ENCODE measurements around the gene PIGR.

PIGR gene, protein sequence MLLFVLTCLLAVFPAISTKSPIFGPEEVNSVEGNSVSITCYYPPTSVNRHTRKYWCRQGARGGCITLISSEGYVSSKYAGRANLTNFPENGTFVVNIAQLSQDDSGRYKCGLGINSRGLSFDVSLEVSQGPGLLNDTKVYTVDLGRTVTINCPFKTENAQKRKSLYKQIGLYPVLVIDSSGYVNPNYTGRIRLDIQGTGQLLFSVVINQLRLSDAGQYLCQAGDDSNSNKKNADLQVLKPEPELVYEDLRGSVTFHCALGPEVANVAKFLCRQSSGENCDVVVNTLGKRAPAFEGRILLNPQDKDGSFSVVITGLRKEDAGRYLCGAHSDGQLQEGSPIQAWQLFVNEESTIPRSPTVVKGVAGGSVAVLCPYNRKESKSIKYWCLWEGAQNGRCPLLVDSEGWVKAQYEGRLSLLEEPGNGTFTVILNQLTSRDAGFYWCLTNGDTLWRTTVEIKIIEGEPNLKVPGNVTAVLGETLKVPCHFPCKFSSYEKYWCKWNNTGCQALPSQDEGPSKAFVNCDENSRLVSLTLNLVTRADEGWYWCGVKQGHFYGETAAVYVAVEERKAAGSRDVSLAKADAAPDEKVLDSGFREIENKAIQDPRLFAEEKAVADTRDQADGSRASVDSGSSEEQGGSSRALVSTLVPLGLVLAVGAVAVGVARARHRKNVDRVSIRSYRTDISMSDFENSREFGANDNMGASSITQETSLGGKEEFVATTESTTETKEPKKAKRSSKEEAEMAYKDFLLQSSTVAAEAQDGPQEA

GRCh38 chr1:206946261-206946660 lies at the start of gene PIGR:
Gene PIGR (minus strand): TSS chr1:206946466. CDS start chr1:206940531, 5,935 bp downstream.
- no peak for DNase-seq

DNA sequence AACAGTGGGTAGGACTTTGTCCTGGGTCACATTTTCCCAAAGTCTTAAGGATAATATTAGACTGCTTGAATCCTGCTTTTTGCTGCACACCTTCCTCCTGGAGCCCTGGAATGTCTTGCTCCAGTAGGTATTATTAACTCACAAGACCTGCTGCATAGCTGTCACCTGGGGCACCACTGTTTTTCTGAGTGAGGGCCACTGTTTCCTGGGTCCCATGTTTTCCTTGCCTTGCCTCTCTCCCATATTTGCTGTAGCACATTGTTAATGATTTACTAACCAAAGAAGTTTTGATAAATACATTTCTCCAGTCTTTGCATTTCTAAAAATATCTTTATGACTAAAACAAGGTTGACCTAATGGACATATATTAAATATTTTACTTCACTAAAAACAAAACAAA lies 46.5 kb upstream of the PIGR start:
- no peak for DNase-seq

- DNase-seq = no peak
Measured at GRCh38 chr1:206987873-206988272, 41.6 kb upstream of the PIGR start.

- DNase-seq = no peak
Measured at GRCh38 chr1:206986885-206987284, 40.6 kb upstream of the PIGR start.

DNA sequence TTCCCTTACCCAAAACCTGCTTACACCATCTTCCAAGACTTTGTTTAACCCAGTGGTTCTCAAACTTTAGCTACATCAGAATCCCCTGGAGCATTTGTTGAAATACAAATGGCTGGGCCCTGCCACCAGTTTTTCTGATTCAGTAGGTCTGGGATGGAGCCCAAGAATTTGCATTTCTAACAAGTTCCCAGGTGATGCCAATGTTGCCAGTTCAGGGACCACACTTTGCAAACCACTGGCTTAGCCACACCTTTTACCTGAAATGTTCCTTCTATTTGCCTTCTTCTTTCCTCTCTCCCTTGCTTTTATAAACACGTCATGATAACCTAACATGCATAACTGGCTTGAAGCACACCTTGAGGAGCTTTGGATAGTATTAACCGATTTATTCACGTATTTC lies 40.1 kb upstream of the PIGR start:
- no peak for DNase-seq

- no peak for DNase-seq
Measured at GRCh38 chr1:206985162-206985749, 39.0 kb upstream of the PIGR start.

DNA sequence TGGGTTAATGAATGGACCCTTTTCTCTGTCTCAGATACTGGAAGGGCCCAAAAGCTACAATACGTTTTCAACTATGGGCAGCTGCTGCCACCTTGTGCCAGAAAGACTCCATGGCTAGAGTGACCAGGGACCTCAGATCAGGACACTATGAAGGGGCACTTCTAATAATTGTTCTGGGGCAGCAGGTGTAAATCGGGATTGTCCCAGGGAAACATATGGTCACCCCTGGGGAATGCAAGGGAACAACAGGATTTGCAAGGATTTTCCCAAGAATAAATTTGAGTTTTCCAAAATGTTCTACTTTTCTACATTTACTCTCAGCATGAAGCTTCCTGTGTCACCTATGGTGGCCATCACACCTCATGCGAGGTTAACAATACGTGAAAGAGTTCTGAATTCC lies 36.0 kb upstream of the PIGR start:
- DNase-seq = peak; percentile 70

GRCh38 chr1:206979379-206980043 lies 33.2 kb upstream of the PIGR start:
- no peak for DNase-seq

DNA sequence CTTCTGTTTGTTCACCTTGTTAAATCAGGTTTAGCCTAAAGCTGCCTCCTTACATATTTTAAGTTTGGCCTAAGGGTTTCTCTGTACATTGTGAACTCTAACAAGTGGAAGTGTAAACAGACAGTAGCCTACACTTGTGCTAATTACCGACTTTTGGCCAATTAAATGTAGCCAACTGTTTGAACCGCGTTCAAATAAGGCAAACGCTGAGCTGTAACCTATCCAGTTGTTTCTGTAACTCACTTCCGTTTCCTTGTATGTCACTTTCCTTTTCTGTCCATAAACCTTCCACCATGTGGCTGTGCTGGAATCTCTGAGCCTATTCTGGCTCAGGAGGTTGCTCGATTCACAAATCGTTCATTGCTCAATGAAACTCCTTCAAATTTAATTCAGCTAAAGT lies 32.0 kb upstream of the PIGR start:
- DNase-seq = no peak

DNA sequence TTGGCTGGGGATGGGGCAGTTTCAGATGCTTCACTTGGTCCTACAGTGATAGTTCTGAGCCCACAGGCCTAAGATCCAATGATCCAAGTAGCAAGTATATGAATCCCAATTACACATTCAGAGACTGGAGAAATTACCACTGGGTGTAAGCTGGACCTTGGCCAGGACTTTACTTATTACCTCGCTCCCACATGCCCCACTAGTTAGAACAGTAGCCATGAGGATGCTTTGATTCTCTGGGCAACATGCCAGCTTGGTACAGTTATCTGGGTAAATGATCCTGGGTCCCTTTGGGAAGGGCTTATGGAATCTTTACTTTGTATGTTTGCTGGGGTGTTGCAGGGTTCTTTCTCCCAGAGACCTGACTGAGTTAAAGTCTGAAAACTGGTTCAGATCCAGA lies 29.0 kb upstream of the PIGR start:
- DNase-seq = no peak

- no peak for DNase-seq
Measured at GRCh38 chr1:206974140-206974539, 27.9 kb upstream of the PIGR start.

GRCh38 chr1:206972728-206973127 lies 26.5 kb upstream of the PIGR start:
- DNase-seq = no peak

GRCh38 chr1:206971029-206971655 lies 24.9 kb upstream of the PIGR start:
- peak; percentile 4 for DNase-seq

DNA sequence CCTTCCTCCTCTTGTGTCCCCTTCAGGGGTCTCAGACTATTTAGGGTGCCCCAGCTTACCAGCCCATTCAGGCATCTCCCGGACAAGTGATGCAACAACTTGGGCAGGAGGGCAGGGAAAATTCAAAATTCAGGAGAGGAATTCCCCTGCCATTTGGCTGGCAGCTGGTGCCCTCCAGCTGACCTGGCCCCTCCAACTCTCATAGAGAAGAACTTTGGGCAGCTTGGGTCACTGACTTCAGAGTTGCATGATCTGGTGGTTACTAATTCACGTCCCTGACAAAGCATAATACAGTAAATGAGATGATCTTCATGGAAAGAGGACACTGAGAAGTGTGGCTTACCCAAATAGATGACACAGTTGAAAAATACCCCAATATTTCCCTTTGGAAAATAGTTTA lies 24.2 kb upstream of the PIGR start, which contains the start of gene FCAMR:
Gene FCAMR (minus strand): TSS at position 15 of the 400 bp plus-strand sequence. CDS start 335 bp downstream, outside the sequence.
- peak; percentile 6 for DNase-seq

DNA sequence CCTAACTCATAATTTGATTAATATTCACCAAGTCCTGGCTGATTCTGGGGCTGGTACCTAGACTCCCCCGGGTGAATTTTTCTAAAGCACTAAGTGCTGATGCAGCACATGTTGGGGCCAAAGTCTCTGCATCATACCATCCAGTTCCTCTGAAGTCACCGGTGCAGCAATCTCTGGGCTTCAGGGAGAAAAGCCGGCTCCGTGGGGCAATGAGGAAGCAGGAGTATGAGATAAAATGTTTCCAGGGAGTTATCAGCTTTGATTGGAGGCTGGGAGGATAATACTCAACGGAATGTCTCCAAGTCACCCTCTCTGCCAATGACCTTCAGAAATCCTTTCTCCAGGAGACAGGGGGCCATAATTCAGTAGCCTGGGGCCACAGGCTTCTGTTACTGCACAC lies 22.8 kb upstream of the PIGR start:
- no peak for DNase-seq

DNA sequence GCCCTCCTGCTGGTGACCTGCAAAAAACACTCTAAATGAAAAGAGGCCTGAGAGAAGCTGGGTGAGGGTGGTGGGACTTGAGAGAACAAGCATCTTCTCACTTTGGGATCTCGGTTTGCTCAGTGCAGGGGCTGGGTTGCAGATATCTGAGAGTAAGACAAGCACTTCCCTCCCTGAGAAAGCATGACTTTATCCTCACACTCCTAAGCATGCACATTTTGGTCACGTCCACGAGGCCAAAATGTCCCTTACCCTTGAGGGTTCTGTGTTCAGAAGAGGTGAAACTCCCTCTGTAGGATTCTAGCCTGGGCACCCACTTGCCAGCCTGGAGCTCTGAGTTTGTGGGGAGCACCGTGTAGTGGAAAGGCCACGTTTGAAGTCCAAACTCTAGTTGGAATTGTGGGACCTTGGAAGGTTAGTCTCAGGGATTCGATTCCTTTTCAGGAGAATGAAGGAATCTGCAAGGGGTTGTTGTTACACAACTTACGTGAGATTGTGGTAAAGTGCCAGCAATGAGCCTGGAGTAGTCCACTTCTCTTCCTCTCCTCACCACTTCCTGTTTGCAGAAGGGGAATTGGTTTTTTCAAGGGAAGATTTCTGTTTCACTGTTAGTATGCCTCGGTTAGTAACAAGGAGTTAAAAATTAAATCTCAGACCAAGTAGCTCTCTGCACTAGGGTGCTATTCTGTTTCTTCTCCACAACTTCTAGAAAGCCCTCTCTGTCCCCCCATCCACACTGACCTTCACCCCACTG lies 21.0 kb upstream of the PIGR start:
- DNase-seq = no peak

- DNase-seq = no peak
Measured at GRCh38 chr1:206965781-206966180, 19.5 kb upstream of the PIGR start.

GRCh38 chr1:206963740-206964139 lies 17.5 kb upstream of the PIGR start:
- DNase-seq = no peak

DNA sequence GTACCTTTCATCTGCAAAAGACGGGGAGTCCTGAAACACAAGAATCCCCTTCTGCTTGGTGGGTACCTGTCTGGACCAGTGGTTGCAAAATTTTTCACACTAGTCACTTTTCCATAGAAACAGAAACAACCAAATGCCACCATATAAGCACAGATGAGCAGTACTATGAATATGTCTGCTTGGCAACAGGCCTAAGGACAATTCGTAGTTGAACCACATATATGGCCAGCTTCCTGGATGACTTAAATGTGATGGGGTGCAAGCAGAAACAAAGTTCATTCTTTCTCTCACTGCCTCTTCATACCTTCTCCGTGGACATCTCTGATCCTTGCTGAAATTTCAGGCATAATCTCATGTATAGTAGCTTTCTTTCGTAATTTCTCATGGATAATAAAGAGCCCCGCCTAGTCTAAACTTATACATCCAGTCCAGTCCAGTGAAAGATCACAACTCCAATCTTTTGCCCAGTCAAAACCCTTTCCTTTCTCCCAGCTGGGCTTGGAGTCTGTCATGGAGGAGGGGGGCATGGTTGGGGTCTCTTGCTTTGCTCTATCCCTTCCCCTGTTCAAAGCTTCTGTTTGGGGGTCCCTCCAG lies 16.9 kb upstream of the PIGR start:
- DNase-seq = no peak

DNA sequence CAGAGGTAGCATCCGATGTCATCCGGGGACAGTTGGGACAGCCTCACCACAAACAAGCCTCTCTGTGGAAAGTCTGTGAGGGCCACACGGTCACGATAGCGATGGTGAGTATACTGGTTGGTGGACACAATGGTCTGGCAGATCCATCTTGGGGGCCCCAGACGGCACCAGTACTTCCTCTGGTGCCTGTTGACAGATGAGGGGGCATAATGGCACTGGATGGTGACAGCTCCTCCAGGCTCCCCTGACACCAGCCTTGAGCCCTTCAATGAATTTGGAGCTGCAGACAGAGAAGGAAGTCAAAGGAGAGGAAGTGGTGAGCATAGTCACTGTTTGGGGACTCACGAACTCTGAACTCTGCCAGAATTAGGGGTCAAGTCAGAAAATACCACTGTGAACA lies 16.0 kb upstream of the PIGR start:
- no peak for DNase-seq

- DNase-seq = no peak
Measured at GRCh38 chr1:206961668-206962067, 15.4 kb upstream of the PIGR start.
